AG09319 (cell line): ENCODE results near the gene SHE.

Source experiments
- DNase-seq: peaks from one replicate; pipeline ENCODE4 v3.0.0-alpha.2; 2010; ENCODE audit warnings: low read depth; ENCODE audit errors: extremely low read depth
- TF ChIP-seq, protein P1 (sequence below): IDR thresholded peaks from 2 replicates; pipeline ENCODE4 v1.5.1; 2011; ENCODE audit warnings: low read depth, mild to moderate bottlenecking, inconsistent platforms, low read length, moderate library complexity

The SHE gene

GRCh38 chr1:154466206-154466605, 36.0 kb downstream of the SHE start:
- TF ChIP-seq, protein P1, sequence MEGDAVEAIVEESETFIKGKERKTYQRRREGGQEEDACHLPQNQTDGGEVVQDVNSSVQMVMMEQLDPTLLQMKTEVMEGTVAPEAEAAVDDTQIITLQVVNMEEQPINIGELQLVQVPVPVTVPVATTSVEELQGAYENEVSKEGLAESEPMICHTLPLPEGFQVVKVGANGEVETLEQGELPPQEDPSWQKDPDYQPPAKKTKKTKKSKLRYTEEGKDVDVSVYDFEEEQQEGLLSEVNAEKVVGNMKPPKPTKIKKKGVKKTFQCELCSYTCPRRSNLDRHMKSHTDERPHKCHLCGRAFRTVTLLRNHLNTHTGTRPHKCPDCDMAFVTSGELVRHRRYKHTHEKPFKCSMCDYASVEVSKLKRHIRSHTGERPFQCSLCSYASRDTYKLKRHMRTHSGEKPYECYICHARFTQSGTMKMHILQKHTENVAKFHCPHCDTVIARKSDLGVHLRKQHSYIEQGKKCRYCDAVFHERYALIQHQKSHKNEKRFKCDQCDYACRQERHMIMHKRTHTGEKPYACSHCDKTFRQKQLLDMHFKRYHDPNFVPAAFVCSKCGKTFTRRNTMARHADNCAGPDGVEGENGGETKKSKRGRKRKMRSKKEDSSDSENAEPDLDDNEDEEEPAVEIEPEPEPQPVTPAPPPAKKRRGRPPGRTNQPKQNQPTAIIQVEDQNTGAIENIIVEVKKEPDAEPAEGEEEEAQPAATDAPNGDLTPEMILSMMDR = no peak
- DNase-seq = no peak

- TF ChIP-seq, protein P1 = no peak
- DNase-seq = no peak
These were observed 36.5 kb downstream of the SHE start for GRCh38 chr1:154465621-154466195.

DNA sequence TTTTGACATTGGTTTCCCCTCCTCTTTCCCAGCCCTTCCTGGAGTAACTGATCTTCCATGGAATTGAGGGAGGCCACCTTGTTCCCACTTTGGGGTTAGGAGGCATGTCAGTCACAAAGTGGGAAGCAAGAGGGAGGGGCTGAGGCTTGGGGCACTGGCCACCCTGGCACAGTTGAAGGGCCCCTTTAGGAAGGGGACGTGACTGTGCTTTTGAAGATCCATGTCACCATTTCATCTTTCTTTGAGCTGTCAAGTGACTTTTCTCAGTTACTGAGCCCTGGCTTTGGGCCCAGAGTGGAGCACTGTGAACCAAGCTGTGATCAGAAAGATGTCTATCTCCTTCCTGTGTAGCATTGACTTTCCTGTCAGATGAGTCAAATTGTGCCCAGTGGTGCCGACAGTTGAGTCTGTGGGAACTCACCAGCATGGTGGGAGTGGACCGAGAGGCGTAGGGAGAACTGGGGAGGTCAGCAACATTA, 38.7 kb downstream of the SHE start:
- DNase-seq = no peak
- TF ChIP-seq, protein P1 = no peak

DNA sequence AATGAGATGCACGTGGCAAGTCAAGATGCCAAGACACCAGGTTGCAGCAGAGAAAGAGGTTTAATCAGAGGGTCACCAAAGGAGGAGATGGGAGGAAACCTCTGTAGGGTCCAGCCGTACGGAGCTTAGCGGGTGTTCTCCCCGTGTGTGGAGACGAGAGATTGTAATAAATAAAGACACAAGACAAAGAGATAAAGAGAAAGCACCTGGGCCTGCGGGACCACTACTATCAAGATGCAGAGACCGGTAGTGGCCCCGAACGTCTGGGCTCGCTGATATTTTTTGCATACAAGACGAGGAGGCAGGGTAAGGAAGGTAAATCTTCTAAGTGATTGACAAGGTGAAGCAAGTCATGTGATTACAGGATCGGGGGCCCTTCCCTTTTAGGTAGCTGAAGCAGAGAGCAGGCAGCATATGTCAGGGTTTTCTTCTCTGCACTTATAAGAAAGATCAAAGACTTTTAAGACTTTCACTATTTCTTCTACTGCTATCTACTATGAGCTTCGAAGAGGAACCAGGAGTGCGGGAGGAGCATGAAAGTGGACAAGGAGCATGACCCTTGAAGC, 41.4 kb downstream of the SHE start:
- no peak for DNase-seq
- TF ChIP-seq, protein P1 = no peak

DNA sequence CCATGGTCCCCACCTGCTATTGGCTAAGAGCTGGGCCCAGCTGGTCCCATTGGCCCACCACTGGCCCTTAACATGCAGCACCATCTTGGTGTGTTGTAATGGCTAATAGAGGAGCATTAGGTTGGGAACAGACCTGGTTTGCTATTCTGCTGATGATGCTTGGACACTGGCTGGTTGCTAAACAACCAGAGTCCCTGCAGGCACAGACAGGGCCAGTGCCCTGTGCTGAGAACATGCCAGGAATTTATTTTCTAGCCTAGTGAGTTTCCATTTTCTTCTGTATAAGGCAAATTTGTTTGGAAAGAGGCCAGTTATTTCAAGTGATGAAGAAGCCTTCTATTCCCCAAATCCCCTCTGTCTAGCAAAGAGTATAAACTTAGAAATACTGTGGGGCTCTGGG, 43.1 kb downstream of the SHE start:
- TF ChIP-seq, protein P1 = no peak
- DNase-seq = no peak

GRCh38 chr1:154456631-154457030, 45.6 kb downstream of the SHE start:
- DNase-seq = no peak

More at GRCh38 chr1:154456631-154457030, 45.6 kb downstream of the SHE start:
- TF ChIP-seq, protein P1 = no peak
